Activated B cell treated with CpG ODN at 0.5 μM for 24 hours (primary cell): Measurements from ENCODE around the gene MPEG1. TPM values are rescaled to one million over a fixed set of nuclear protein-coding genes. Genes with fewer than 3 reads are reported as not detected.
A peak's percentile ranks its signal among the peaks of the same experiment; 100 is the strongest.

Experiments
- ATAC-seq: fragments of 200-7000 bp; cut with Tn5 transposase; one replicate; pipeline ENCODE4 v1.10.0; 2021; ENCODE audit warnings: low read depth, mild to moderate bottlenecking, moderate library complexity
- CTCF ChIA-PET: fragments of 350-600 bp; sonication (Branson Sonifier 250); formaldehyde crosslinking; loops from one replicate; lab custom pipeline; 2021; ENCODE audit warnings: antibody characterized with exemption; lab: Charles Lee
- POLR2A ChIA-PET: fragments of 350-600 bp; sonication (Branson Sonifier 250); formaldehyde crosslinking; loops from one replicate; lab custom pipeline; 2021; ENCODE audit warnings: antibody characterized with exemption; lab: Charles Lee
- DNase-seq: peaks from one replicate; pipeline ENCODE4 v3.0.0; 2022
- H3K27ac Mint-ChIP-seq: one replicate; pipeline ENCODE4 v1.8.0; 2020; ENCODE audit warnings: mixed read lengths
- H3K27me3 Mint-ChIP-seq: one replicate; pipeline ENCODE4 v1.8.0; 2021; ENCODE audit warnings: mixed read lengths
- H3K36me3 Mint-ChIP-seq: one replicate; pipeline ENCODE4 v1.8.0; 2021; ENCODE audit warnings: low read depth, mixed read lengths
- H3K4me1 Mint-ChIP-seq: one replicate; pipeline ENCODE4 v1.8.0; 2021; ENCODE audit warnings: mixed read lengths
- H3K4me3 Mint-ChIP-seq: one replicate; pipeline ENCODE4 v1.8.0; 2020; ENCODE audit warnings: mild to moderate bottlenecking, mixed read lengths
- H3K9me3 Mint-ChIP-seq: one replicate; pipeline ENCODE4 v1.8.0; 2020; ENCODE audit warnings: mixed read lengths
- CTCF ChIP-seq: fragments of 200-600 bp; IDR thresholded peaks from one replicate; pipeline ENCODE4 v1.8.0; 2022; ENCODE audit warnings: antibody characterized with exemption, mild to moderate bottlenecking
- intact Hi-C: fragments of 100-400 bp; cut with micrococcal nuclease; formaldehyde crosslinking; loops from one replicate; pipeline ENCODE4 v1.15.1; 2024
- total RNA-seq: library from RNA; stranded (reverse); gene quantifications from 2 replicates; pipeline ENCODE4 v1.2.3, GENCODE V29; 2022

MPEG1 gene
- total RNA-seq = 145 and 154 TPM in 2 replicates

- peak; percentile 45 for ATAC-seq
- Mint-ChIP-seq H3K27me3 (no peaks in the 10 kb centered on the region), H3K27ac (peak within 1 kb of the TSS; percentile 93), H3K4me3 (peak within 1 kb of the TSS; percentile 98), H3K36me3 (peaks cover 46% of the 10 kb centered on the region), H3K4me1 (peaks cover 95% of the 10 kb centered on the region), H3K9me3 (no peaks in the 10 kb centered on the region)
- intact Hi-C loops = loop anchor here (1.0 to 10.0 kb wide), 4 partner anchors 41 to 1788 kb away; partner anchors contain the start of genes DTX4 and SLC43A3
- DNase-seq = peak; percentile 47
- ChIA-PET CTCF (interaction anchor here (0.6 to 3.7 kb wide), 11 partner anchors 9 to 216 kb away, joined by 3 to 27 read pairs (median 5); partner anchors contain the start of gene DTX4), POLR2A (interaction anchor here (0.5 to 7.0 kb wide), 20 partner anchors 9 to 1788 kb away, joined by 3 to 100 read pairs (median 4); partner anchors contain the start of genes DTX4, FAM111A, FAM111B and LPXN)
- TF ChIP-seq CTCF = no peak
These were observed at the start of gene MPEG1 for GRCh38 chr11:59212744-59213631. Gene MPEG1 (minus strand): TSS chr11:59212927. CDS start chr11:59212865, 62 bp downstream.

- no peaks in the 10 kb centered on the region for H3K9me3 Mint-ChIP-seq
- ChIA-PET CTCF (interaction anchor here (0.7 to 4.7 kb wide), 10 partner anchors 10 to 168 kb away, joined by 3 to 43 read pairs (median 8); partner anchors contain the start of gene DTX4), POLR2A (interaction anchor here (1.1 to 1.3 kb wide), 3 partner anchors 40 to 89 kb away, joined by 3 to 6 read pairs (median 5); partner anchors contain the start of gene MPEG1)
- H3K27ac Mint-ChIP-seq = no peak overlapping the region
- intact Hi-C loops = no loop called here
- peaks cover 1% of the 10 kb centered on the region for H3K36me3 Mint-ChIP-seq
- no peaks in the 10 kb centered on the region for H3K27me3 Mint-ChIP-seq
- no peak overlapping the region for H3K4me3 Mint-ChIP-seq
- no peak for TF ChIP-seq CTCF
- peaks cover 63% of the 10 kb centered on the region for H3K4me1 Mint-ChIP-seq
- ATAC-seq (no peak), DNase-seq (no peak)
These were observed 49.6 kb upstream of the MPEG1 start for GRCh38 chr11:59262177-59262818.

- Mint-ChIP-seq H3K4me1 (peaks cover 53% of the 10 kb centered on the region), H3K27me3 (no peaks in the 10 kb centered on the region)
- CTCF ChIA-PET = interaction anchor here (4.4 to 4.7 kb wide), 2 partner anchors 38 to 169 kb away, joined by 17 to 43 read pairs; no protein-coding TSS in a partner anchor
These were observed 48.4 kb upstream of the MPEG1 start for GRCh38 chr11:59261150-59261549.

GRCh38 chr11:59259867-59260475, 47.2 kb upstream of the MPEG1 start:
- ChIA-PET POLR2A (interaction anchor here (0.6 to 1.2 kb wide), 5 partner anchors 10 to 88 kb away, joined by 3 to 4 read pairs (median 3); partner anchors contain the start of gene DTX4), CTCF (interaction anchor here (1.1 to 1.4 kb wide), 2 partner anchors 89 to 169 kb away, joined by 4 to 7 read pairs; partner anchors contain the start of gene DTX4)
- H3K4me1 Mint-ChIP-seq = peaks cover 52% of the 10 kb centered on the region
- H3K4me3 Mint-ChIP-seq = no peak overlapping the region
- H3K27ac Mint-ChIP-seq = no peak overlapping the region
- ATAC-seq (no peak), DNase-seq (no peak)
- no peaks in the 10 kb centered on the region for H3K9me3 Mint-ChIP-seq
- no peaks in the 10 kb centered on the region for H3K36me3 Mint-ChIP-seq
- TF ChIP-seq CTCF = no peak
- intact Hi-C loops = no loop called here
- no peaks in the 10 kb centered on the region for H3K27me3 Mint-ChIP-seq

More at GRCh38 chr11:59261150-59261549, 48.4 kb upstream of the MPEG1 start:
- H3K27ac Mint-ChIP-seq = no peak overlapping the region
- no peak for ATAC-seq
- no peaks in the 10 kb centered on the region for H3K36me3 Mint-ChIP-seq
- no peak for TF ChIP-seq CTCF
- DNase-seq = no peak
- H3K9me3 Mint-ChIP-seq = no peaks in the 10 kb centered on the region
- intact Hi-C loops = no loop called here
- POLR2A ChIA-PET = no interaction called here
- no peak overlapping the region for H3K4me3 Mint-ChIP-seq
